ENCODE results near the gene PHOX2B.

PHOX2B gene

DNA sequence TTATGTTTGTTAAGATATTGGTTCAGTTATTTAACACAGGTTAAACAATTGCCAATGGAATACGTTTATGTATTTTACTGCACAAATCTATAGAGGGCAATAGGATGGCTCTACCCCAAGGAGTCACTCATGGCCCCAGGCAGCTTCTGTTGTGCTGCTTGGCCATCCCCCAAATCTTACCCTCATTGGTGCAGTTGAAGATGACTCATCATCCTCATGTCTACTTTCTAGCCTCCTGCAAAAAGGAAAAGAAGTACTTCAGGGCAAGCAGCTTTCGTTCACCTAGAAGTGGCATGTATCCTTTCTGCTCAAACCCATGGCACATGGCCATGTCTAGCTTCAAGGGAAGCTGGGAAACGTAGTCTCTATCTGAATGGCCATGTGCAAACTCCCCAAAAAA is 14.2 kb downstream of the PHOX2B start:
- no peak overlapping the region for H3K4me3 ChIP-seq (ENCODE audit: insufficient read length, low read depth)
- TF ChIP-seq YY1 (IDR thresholded peaks at IDR 0.05; ENCODE audit: insufficient read depth, insufficient read length) (no peak), ZNF274 (IDR thresholded peaks at IDR 0.05; ENCODE audit: low read depth, low read length) (no peak)
- H3K4me1 ChIP-seq (ENCODE audit: insufficient read depth, insufficient read length), result no peaks in the 10 kb centered on the region
- H3K9me3 ChIP-seq (ENCODE audit: insufficient read depth, low read length), result peaks cover 5% of the 10 kb centered on the region; the same call in 1 of the 2 replicates
- no peaks in the 10 kb centered on the region for H3K27me3 ChIP-seq (ENCODE audit: insufficient read depth, insufficient read length)
- no peak overlapping the region for H3K9ac ChIP-seq (ENCODE audit: insufficient read length, low read depth)
- H3K36me3 ChIP-seq (ENCODE audit: insufficient read depth, insufficient read length, low read length), result no peaks in the 10 kb centered on the region
- DNase-seq (ENCODE audit: low read depth, low spot score), result no peak

DNA sequence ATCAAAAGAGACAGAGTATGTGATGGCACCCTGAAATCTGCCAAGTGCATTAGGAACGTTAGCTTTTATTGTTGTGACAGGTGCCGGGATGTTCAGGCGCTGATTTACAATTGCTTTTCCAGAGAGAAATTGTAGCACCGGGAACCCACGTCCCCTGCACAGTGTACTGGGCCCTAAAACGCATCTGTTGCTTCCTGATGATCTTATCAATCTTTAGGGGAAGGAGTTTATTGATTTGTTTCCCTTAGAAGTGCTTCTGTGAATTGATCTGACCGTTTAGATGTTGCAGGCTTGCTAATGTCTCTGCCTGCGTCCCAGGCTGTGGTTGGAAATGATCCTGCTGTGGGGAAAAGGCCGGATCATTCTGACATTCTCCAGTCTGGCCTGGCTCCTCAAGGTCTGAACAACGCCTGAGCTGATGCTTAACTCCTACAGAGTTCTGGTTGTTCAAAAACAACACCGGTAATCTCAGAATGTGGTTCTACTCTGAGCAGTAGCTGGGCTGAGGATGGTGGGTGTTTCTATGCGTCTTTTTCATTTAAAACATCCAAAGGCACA is 16.9 kb downstream of the PHOX2B start:
- no peak for TF ChIP-seq YY1 (IDR thresholded peaks at IDR 0.05; ENCODE audit: insufficient read depth, insufficient read length)
- DNase-seq (ENCODE audit: low read depth, low spot score), result no peak
- Histone ChIP-seq H3K36me3 (ENCODE audit: insufficient read depth, insufficient read length, low read length) (no peaks in the 10 kb centered on the region), H3K9me3 (ENCODE audit: insufficient read depth, low read length) (no peaks in the 10 kb centered on the region), H3K9ac (ENCODE audit: insufficient read length, low read depth) (no peak overlapping the region), H3K4me3 (ENCODE audit: insufficient read length, low read depth) (no peak overlapping the region), H3K27me3 (ENCODE audit: insufficient read depth, insufficient read length) (no peaks in the 10 kb centered on the region), H3K4me1 (ENCODE audit: insufficient read depth, insufficient read length) (no peaks in the 10 kb centered on the region)

DNA sequence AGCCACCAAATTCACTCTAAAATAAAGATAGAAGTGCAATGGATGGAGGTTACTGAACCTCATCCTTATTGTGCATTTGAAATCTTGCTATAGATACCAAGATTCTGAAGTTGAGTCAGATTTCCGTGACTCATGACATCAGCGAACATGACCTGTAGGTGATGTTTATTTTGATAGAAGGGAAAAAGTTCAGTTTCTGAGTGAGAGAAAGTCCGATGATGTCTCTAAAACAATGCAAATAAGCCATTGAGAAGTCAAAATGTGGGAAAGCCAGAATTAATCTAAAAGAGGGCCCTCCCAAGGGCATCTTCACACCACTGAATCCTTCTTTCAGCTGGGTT is 20.0 kb downstream of the PHOX2B start:
- no peak for TF ChIP-seq YY1 (IDR thresholded peaks at IDR 0.05; ENCODE audit: insufficient read depth, insufficient read length)
- TF ChIP-seq SUZ12 (IDR thresholded peaks at IDR 0.05; ENCODE audit: extremely low read depth, insufficient read depth, insufficient read length), result no peak
- TF ChIP-seq ZNF274 (IDR thresholded peaks at IDR 0.05; ENCODE audit: low read depth, low read length), result no peak
- H3K9ac ChIP-seq (ENCODE audit: insufficient read length, low read depth), result no peak overlapping the region
- no peak for DNase-seq (ENCODE audit: low read depth, low spot score)
- no peaks in the 10 kb centered on the region for H3K4me1 ChIP-seq (ENCODE audit: insufficient read depth, insufficient read length)
- H3K4me3 ChIP-seq (ENCODE audit: insufficient read length, low read depth), result no peak overlapping the region
- no peaks in the 10 kb centered on the region for H3K27me3 ChIP-seq (ENCODE audit: insufficient read depth, insufficient read length)
- peaks cover 10% of the 10 kb centered on the region for H3K9me3 ChIP-seq (ENCODE audit: insufficient read depth, low read length)
- H3K36me3 ChIP-seq (ENCODE audit: insufficient read depth, insufficient read length, low read length), result no peaks in the 10 kb centered on the region

DNA sequence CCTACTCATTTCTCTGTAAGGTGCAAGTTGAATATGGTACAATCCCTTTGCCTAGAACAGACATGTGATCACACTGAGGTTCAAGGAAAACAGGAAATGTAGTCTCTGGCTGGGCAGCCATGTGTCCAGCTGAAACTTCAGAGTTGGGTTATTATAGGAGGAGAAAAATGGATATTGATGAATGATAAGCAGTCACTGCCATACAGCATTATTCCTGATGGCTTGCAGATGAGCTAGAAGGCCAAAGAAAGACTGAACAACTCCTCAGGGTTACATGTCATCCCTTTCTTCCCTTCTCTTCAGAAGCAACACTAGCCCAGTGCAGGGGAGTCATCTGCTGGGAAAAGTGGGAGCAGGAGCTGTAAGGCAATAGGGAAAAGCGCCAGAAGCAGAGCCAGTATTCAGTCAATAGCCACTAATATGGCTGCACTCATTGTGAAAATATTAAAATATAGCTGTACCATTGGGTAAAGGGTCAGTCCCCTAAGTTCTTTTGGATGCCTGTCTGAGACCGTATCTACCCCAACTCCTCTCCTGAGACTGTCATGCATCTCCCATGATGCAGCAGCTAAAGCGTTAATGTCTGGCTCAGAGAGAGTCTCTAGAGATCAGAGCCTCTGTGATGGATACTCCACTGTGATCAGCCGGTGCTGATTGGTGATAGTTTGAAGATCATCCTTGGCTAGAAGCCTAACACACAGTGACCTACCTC is 20.5 kb downstream of the PHOX2B start:
- Histone ChIP-seq H3K9me3 (ENCODE audit: insufficient read depth, low read length) (peaks cover 10% of the 10 kb centered on the region), H3K36me3 (ENCODE audit: insufficient read depth, insufficient read length, low read length) (no peaks in the 10 kb centered on the region), H3K4me3 (ENCODE audit: insufficient read length, low read depth) (no peak overlapping the region), H3K27me3 (ENCODE audit: insufficient read depth, insufficient read length) (no peaks in the 10 kb centered on the region), H3K4me1 (ENCODE audit: insufficient read depth, insufficient read length) (no peaks in the 10 kb centered on the region), H3K9ac (ENCODE audit: insufficient read length, low read depth) (no peak overlapping the region)
- DNase-seq (ENCODE audit: low read depth, low spot score), result no peak
- TF ChIP-seq YY1 (IDR thresholded peaks at IDR 0.05; ENCODE audit: insufficient read depth, insufficient read length) (no peak), ZNF274 (IDR thresholded peaks at IDR 0.05; ENCODE audit: low read depth, low read length) (no peak), SUZ12 (IDR thresholded peaks at IDR 0.05; ENCODE audit: extremely low read depth, insufficient read depth, insufficient read length) (no peak)

DNA sequence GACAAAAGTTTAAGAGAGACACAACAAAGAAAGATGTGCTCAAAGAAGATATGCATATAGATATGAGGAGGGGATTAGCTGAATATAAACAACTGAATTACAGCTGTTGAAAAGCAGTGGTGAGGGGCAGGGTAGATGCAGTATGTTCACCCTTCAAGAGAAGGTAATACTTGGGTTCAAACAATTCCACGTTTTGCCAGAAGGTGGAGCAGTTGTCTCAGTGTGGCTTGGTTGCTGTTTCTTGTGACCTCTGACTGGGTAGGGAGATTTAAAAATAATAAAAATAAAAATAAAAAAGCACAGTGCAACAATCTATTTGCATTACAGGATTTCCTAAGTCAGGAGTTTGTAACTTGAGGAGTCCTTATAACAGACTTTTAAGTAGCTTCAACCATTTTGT is 23.3 kb downstream of the PHOX2B start:
- no peak for TF ChIP-seq YY1 (IDR thresholded peaks at IDR 0.05; ENCODE audit: insufficient read depth, insufficient read length)
- no peak for TF ChIP-seq SUZ12 (IDR thresholded peaks at IDR 0.05; ENCODE audit: extremely low read depth, insufficient read depth, insufficient read length)
- no peak for TF ChIP-seq ZNF274 (IDR thresholded peaks at IDR 0.05; ENCODE audit: low read depth, low read length)
- no peak for DNase-seq (ENCODE audit: low read depth, low spot score)
- no peak overlapping the region for H3K4me3 ChIP-seq (ENCODE audit: insufficient read length, low read depth)
- H3K36me3 ChIP-seq (ENCODE audit: insufficient read depth, insufficient read length, low read length), result no peaks in the 10 kb centered on the region
- H3K27me3 ChIP-seq (ENCODE audit: insufficient read depth, insufficient read length), result no peaks in the 10 kb centered on the region
- peaks cover 10% of the 10 kb centered on the region for H3K9me3 ChIP-seq (ENCODE audit: insufficient read depth, low read length)
- H3K4me1 ChIP-seq (ENCODE audit: insufficient read depth, insufficient read length), result no peaks in the 10 kb centered on the region
- H3K9ac ChIP-seq (ENCODE audit: insufficient read length, low read depth), result no peak overlapping the region

DNA sequence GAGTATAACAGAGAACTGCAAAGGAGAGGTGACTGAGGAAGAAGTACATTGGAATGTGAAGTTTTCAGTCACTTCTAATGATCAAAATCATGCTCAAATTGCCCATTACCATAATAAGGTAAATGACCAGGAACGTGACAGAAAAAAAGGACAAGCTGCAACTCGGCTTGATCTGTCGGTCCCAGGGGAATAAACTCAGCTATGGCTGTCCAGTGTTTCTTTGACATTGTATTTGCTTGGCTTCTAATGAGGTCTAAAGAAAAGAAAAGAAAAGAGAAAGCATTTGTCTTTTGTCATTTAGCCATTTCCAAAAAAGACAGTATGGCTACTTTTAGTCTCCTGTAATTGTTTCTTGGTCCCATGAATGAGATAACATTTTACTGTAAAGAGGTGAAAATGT is 25.2 kb downstream of the PHOX2B start:
- H3K4me3 ChIP-seq (ENCODE audit: insufficient read length, low read depth), result no peak overlapping the region
- no peak overlapping the region for H3K9ac ChIP-seq (ENCODE audit: insufficient read length, low read depth)
- no peaks in the 10 kb centered on the region for H3K36me3 ChIP-seq (ENCODE audit: insufficient read depth, insufficient read length, low read length)
- TF ChIP-seq YY1 (IDR thresholded peaks at IDR 0.05; ENCODE audit: insufficient read depth, insufficient read length) (no peak), ZNF274 (IDR thresholded peaks at IDR 0.05; ENCODE audit: low read depth, low read length) (no peak), SUZ12 (IDR thresholded peaks at IDR 0.05; ENCODE audit: extremely low read depth, insufficient read depth, insufficient read length) (no peak)
- no peaks in the 10 kb centered on the region for H3K27me3 ChIP-seq (ENCODE audit: insufficient read depth, insufficient read length)
- DNase-seq (ENCODE audit: low read depth, low spot score), result no peak
- H3K4me1 ChIP-seq (ENCODE audit: insufficient read depth, insufficient read length), result no peaks in the 10 kb centered on the region
- H3K9me3 ChIP-seq (ENCODE audit: insufficient read depth, low read length), result peaks cover 10% of the 10 kb centered on the region

DNA sequence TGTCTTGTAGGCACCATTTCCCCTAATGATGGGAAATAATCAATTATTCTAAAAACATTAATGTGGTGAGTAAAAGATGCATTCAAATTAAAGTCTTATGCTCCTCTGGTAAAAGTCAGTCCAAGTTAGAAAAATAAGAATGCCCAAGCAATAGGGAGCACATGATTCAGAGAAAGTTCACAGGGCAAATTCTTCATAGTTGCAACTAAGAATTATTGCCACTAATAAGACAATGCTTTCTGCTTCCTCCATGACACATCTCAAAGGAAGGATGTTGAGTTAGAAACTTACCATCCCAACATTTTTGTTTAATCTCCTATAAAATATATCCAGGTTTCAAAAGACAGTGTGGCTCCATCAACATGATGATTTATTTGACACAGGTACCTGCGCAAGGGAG is 26.3 kb downstream of the PHOX2B start:
- TF ChIP-seq SUZ12 (IDR thresholded peaks at IDR 0.05; ENCODE audit: extremely low read depth, insufficient read depth, insufficient read length), result no peak
- no peak for TF ChIP-seq ZNF274 (IDR thresholded peaks at IDR 0.05; ENCODE audit: low read depth, low read length)
- TF ChIP-seq YY1 (IDR thresholded peaks at IDR 0.05; ENCODE audit: insufficient read depth, insufficient read length), result no peak
- Histone ChIP-seq H3K27me3 (ENCODE audit: insufficient read depth, insufficient read length) (no peaks in the 10 kb centered on the region), H3K9me3 (ENCODE audit: insufficient read depth, low read length) (peaks cover 10% of the 10 kb centered on the region), H3K4me1 (ENCODE audit: insufficient read depth, insufficient read length) (no peaks in the 10 kb centered on the region), H3K36me3 (ENCODE audit: insufficient read depth, insufficient read length, low read length) (no peaks in the 10 kb centered on the region), H3K9ac (ENCODE audit: insufficient read length, low read depth) (no peak overlapping the region), H3K4me3 (ENCODE audit: insufficient read length, low read depth) (no peak overlapping the region)
- DNase-seq (ENCODE audit: low read depth, low spot score), result no peak
